ENCODE measurements around the gene SLX4IP. TPM values are rescaled to one million over a fixed set of nuclear protein-coding genes. Genes with fewer than 3 reads are reported as not detected.

The SLX4IP gene
- total RNA-seq, 1 donor from 2014 or later: 6.3 TPM

- H3K27me3 Mint-ChIP-seq (ENCODE audit: low read depth): peaks cover 54% of the 10 kb centered on the region
- no peak overlapping the region for H3K4me3 Mint-ChIP-seq (ENCODE audit: low read depth)
- H3K36me3 Mint-ChIP-seq (ENCODE audit: low read depth): no peaks in the 10 kb centered on the region
- DNase-seq (ENCODE audit: low spot score): no peak
- H3K4me1 Mint-ChIP-seq (ENCODE audit: low read depth): no peaks in the 10 kb centered on the region
- H3K27ac Mint-ChIP-seq: no peak overlapping the region
- no peaks in the 10 kb centered on the region for H3K9me3 Mint-ChIP-seq
- intact Hi-C loops (cut with micrococcal nuclease): no loop called here
Measured at GRCh38 chr20:10665027-10665561, 230.0 kb downstream of the SLX4IP start.

- Mint-ChIP-seq H3K27me3 (ENCODE audit: low read depth) (peaks cover 54% of the 10 kb centered on the region), H3K36me3 (ENCODE audit: low read depth) (no peaks in the 10 kb centered on the region), H3K4me3 (ENCODE audit: low read depth) (no peak overlapping the region), H3K9me3 (no peaks in the 10 kb centered on the region), H3K27ac (no peak overlapping the region), H3K4me1 (ENCODE audit: low read depth) (peaks cover 6% of the 10 kb centered on the region)
- intact Hi-C loops (cut with micrococcal nuclease): no loop called here
- DNase-seq (ENCODE audit: low spot score): no peak
Measured at GRCh38 chr20:10665791-10666190, 230.7 kb downstream of the SLX4IP start.

- intact Hi-C loops (cut with micrococcal nuclease): no loop called here
- H3K4me1 Mint-ChIP-seq (ENCODE audit: low read depth): peaks cover 9% of the 10 kb centered on the region
- H3K4me3 Mint-ChIP-seq (ENCODE audit: low read depth): no peak overlapping the region
- no peak overlapping the region for H3K27ac Mint-ChIP-seq
- no peaks in the 10 kb centered on the region for H3K9me3 Mint-ChIP-seq
- H3K36me3 Mint-ChIP-seq (ENCODE audit: low read depth): no peaks in the 10 kb centered on the region
- peaks cover 56% of the 10 kb centered on the region for H3K27me3 Mint-ChIP-seq (ENCODE audit: low read depth)
- DNase-seq (ENCODE audit: low spot score): no peak
Measured at GRCh38 chr20:10666221-10667076, 231.3 kb downstream of the SLX4IP start.

- H3K4me1 Mint-ChIP-seq (ENCODE audit: low read depth): peaks cover 12% of the 10 kb centered on the region
- no peak overlapping the region for H3K27ac Mint-ChIP-seq
- H3K4me3 Mint-ChIP-seq (ENCODE audit: low read depth): no peak overlapping the region
- peaks cover 54% of the 10 kb centered on the region for H3K27me3 Mint-ChIP-seq (ENCODE audit: low read depth)
- intact Hi-C loops (cut with micrococcal nuclease): no loop called here
- no peaks in the 10 kb centered on the region for H3K36me3 Mint-ChIP-seq (ENCODE audit: low read depth)
- H3K9me3 Mint-ChIP-seq: no peaks in the 10 kb centered on the region
- DNase-seq (ENCODE audit: low spot score): no peak
Measured at GRCh38 chr20:10667077-10667401, 231.9 kb downstream of the SLX4IP start.

- Mint-ChIP-seq H3K4me3 (ENCODE audit: low read depth) (no peak overlapping the region), H3K27ac (no peak overlapping the region), H3K4me1 (ENCODE audit: low read depth) (peaks cover 17% of the 10 kb centered on the region), H3K27me3 (ENCODE audit: low read depth) (peaks cover 50% of the 10 kb centered on the region), H3K9me3 (no peaks in the 10 kb centered on the region), H3K36me3 (ENCODE audit: low read depth) (no peaks in the 10 kb centered on the region)
- intact Hi-C loops (cut with micrococcal nuclease): no loop called here
- DNase-seq (ENCODE audit: low spot score): no peak
Measured at GRCh38 chr20:10667560-10668167, 232.6 kb downstream of the SLX4IP start.

- Mint-ChIP-seq H3K4me1 (ENCODE audit: low read depth) (peaks cover 23% of the 10 kb centered on the region), H3K27ac (no peak overlapping the region), H3K27me3 (ENCODE audit: low read depth) (peaks cover 45% of the 10 kb centered on the region), H3K4me3 (ENCODE audit: low read depth) (no peak overlapping the region), H3K9me3 (no peaks in the 10 kb centered on the region), H3K36me3 (ENCODE audit: low read depth) (no peaks in the 10 kb centered on the region)
- no peak for DNase-seq (ENCODE audit: low spot score)
- intact Hi-C loops (cut with micrococcal nuclease): no loop called here
Measured at GRCh38 chr20:10668677-10669368, 233.7 kb downstream of the SLX4IP start.

GRCh38 chr20:10669843-10670446 is 234.8 kb downstream of the SLX4IP start:
- H3K4me3 Mint-ChIP-seq (ENCODE audit: low read depth): no peak overlapping the region
- no peaks in the 10 kb centered on the region for H3K9me3 Mint-ChIP-seq
- DNase-seq (ENCODE audit: low spot score): no peak
- intact Hi-C loops (cut with micrococcal nuclease): loop anchor here (5.0 to 10.0 kb wide), 2 partner anchors 453 to 695 kb away; partner anchors contain the start of gene SNAP25
- no peaks in the 10 kb centered on the region for H3K36me3 Mint-ChIP-seq (ENCODE audit: low read depth)
- no peak overlapping the region for H3K27ac Mint-ChIP-seq
- H3K27me3 Mint-ChIP-seq (ENCODE audit: low read depth): peaks cover 42% of the 10 kb centered on the region
- peaks cover 26% of the 10 kb centered on the region for H3K4me1 Mint-ChIP-seq (ENCODE audit: low read depth)

- H3K4me3 Mint-ChIP-seq (ENCODE audit: low read depth): no peak overlapping the region
- H3K27me3 Mint-ChIP-seq (ENCODE audit: low read depth): peaks cover 48% of the 10 kb centered on the region
- intact Hi-C loops (cut with micrococcal nuclease): loop anchor here (5.0 to 10.0 kb wide), 2 partner anchors 453 to 696 kb away; partner anchors contain the start of gene SNAP25
- no peak overlapping the region for H3K27ac Mint-ChIP-seq
- H3K4me1 Mint-ChIP-seq (ENCODE audit: low read depth): peaks cover 30% of the 10 kb centered on the region
- no peaks in the 10 kb centered on the region for H3K9me3 Mint-ChIP-seq
- H3K36me3 Mint-ChIP-seq (ENCODE audit: low read depth): no peaks in the 10 kb centered on the region
- DNase-seq (ENCODE audit: low spot score): no peak
Measured at GRCh38 chr20:10670501-10671220, 235.6 kb downstream of the SLX4IP start.

- Mint-ChIP-seq H3K4me3 (ENCODE audit: low read depth) (peak overlapping the region; percentile 45), H3K27ac (no peak overlapping the region), H3K4me1 (ENCODE audit: low read depth) (peaks cover 30% of the 10 kb centered on the region), H3K9me3 (no peaks in the 10 kb centered on the region), H3K27me3 (ENCODE audit: low read depth) (peaks cover 54% of the 10 kb centered on the region), H3K36me3 (ENCODE audit: low read depth) (no peaks in the 10 kb centered on the region)
- intact Hi-C loops (cut with micrococcal nuclease): loop anchor here (5.0 to 10.0 kb wide), 2 partner anchors 454 to 697 kb away; partner anchors contain the start of gene SNAP25
- DNase-seq (ENCODE audit: low spot score): peak; percentile 37
Measured at GRCh38 chr20:10671221-10671918, 236.3 kb downstream of the SLX4IP start.

GRCh38 chr20:10671919-10672623 is 237.0 kb downstream of the SLX4IP start:
- no peaks in the 10 kb centered on the region for H3K36me3 Mint-ChIP-seq (ENCODE audit: low read depth)
- H3K4me1 Mint-ChIP-seq (ENCODE audit: low read depth): peaks cover 30% of the 10 kb centered on the region
- peaks cover 61% of the 10 kb centered on the region for H3K27me3 Mint-ChIP-seq (ENCODE audit: low read depth)
- DNase-seq (ENCODE audit: low spot score): peak; percentile 13
- peak overlapping the region; percentile 83 for H3K4me3 Mint-ChIP-seq (ENCODE audit: low read depth)
- peak overlapping the region; percentile 52 for H3K27ac Mint-ChIP-seq
- intact Hi-C loops (cut with micrococcal nuclease): loop anchor here (1.0 to 10.0 kb wide), 4 partner anchors 114 to 697 kb away; partner anchors contain the start of gene SNAP25
- no peaks in the 10 kb centered on the region for H3K9me3 Mint-ChIP-seq

- Mint-ChIP-seq H3K4me3 (ENCODE audit: low read depth) (peak overlapping the region; percentile 83), H3K4me1 (ENCODE audit: low read depth) (peaks cover 30% of the 10 kb centered on the region), H3K9me3 (no peaks in the 10 kb centered on the region), H3K27me3 (ENCODE audit: low read depth) (peaks cover 66% of the 10 kb centered on the region), H3K27ac (peak overlapping the region; percentile 67), H3K36me3 (ENCODE audit: low read depth) (no peaks in the 10 kb centered on the region)
- peak; percentile 60 for DNase-seq (ENCODE audit: low spot score)
- intact Hi-C loops (cut with micrococcal nuclease): loop anchor here (1.0 to 10.0 kb wide), 4 partner anchors 114 to 698 kb away; partner anchors contain the start of gene SNAP25
Measured at GRCh38 chr20:10672624-10673127, 237.6 kb downstream of the SLX4IP start.

Measured in activated T-helper 2 cell treated with anti-CD3 and anti-CD28 coated beads, Interferon-gamma antibody, Interleukin-2, Interleukin-4, amounts not matched to agents 10 μg/mL and 5 μg/mL and 100 μg/mL, durations not matched to agents 14 hours and 24 hours and 36 hours (primary cell).